GM12891 (cell line): ENCODE data around the gene INHA.

Source experiments
- PAX5 ChIP-seq: IDR thresholded peaks from 2 replicates; pipeline ENCODE4 v1.6.1; 2011; ENCODE audit warnings: low read length, moderate library complexity, mild to moderate bottlenecking; ENCODE audit not compliant: insufficient read depth, severe bottlenecking
- POLR2A ChIP-seq: IDR thresholded peaks from 2 replicates; pipeline ENCODE4 v1.6.1; 2011; ENCODE audit warnings: low read depth, low read length, control low read depth
- POLR2AphosphoS5 ChIP-seq: IDR thresholded peaks from 2 replicates; pipeline ENCODE4 v1.6.1; 2011; ENCODE audit warnings: low read depth, low read length, control low read depth
- POU2F2 ChIP-seq: IDR thresholded peaks from 2 replicates; pipeline ENCODE4 v1.6.1; 2011; ENCODE audit warnings: low read depth, mild to moderate bottlenecking, control low read depth, low read length, moderate library complexity
- SPI1 ChIP-seq: IDR thresholded peaks from 2 replicates; pipeline ENCODE4 v1.6.1; 2011; ENCODE audit warnings: low read depth, low read length, control low read depth

DNA sequence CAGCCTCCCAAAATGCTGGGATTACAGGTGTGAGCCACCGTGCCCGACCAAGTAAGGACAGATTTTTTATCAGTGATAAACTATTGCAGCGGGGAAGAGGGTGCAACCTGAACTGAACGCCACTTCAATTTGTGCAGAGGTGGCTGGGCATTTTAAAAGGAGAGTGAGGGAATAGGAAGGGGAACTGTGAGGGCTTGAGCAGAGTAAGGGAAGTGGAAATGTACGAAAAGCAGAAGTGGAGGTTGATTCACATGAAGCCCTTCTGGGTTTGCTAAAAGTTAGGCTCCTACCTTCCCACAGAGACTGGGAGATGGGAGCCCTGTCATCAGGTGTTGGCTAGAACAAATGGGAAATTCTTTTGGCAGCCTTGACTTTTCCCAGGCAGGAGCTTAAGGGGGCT is 31.7 kb downstream of the INHA start:
- TF ChIP-seq POU2F2 (no peak), POLR2A (no peak), POLR2AphosphoS5 (no peak), PAX5 (no peak), SPI1 (peak; percentile 88)
